Left lung (tissue), 10 donors: Measurements from ENCODE around the gene CRYBG2. TPM values are rescaled to one million over a fixed set of nuclear protein-coding genes. Genes with fewer than 3 reads are reported as not detected.

Experiments
- ATAC-seq: fragments of 200-7000 bp; cut with Tn5 transposase; one replicate; pipeline ENCODE4 v1.9.1; 2020; ENCODE audit warnings: moderate library complexity
- DNase-seq, 4 donors: peaks; one replicate each; pipeline ENCODE4 v3.0.0-alpha.2; 2013 to 2020
- H3K27ac ChIP-seq, 2 donors: fragments of 200-600 bp; sonication (generic) in 1 of 2; one replicate each; pipeline versions ENCODE4 v1.5.0 to v1.8.0; 2020 to 2021
- H3K27me3 ChIP-seq, 2 donors: fragments of 200-600 bp; sonication (generic) in 1 of 2; one replicate each; pipeline versions ENCODE4 v1.5.0 to v1.8.0; 2020 to 2021
- H3K36me3 ChIP-seq, 2 donors: fragments of 200-600 bp; sonication (generic) in 1 of 2; one replicate each; pipeline versions ENCODE4 v1.5.0 to v1.8.0; 2020 to 2021
- H3K4me1 ChIP-seq, 2 donors: fragments of 200-600 bp; one replicate each; pipeline ENCODE4 v1.8.0; 2021
- H3K4me3 ChIP-seq, 2 donors: fragments of 200-600 bp; sonication (generic) in 1 of 2; one replicate each; pipeline versions ENCODE4 v1.5.0 to v1.8.0; 2020 to 2021; ENCODE audit warnings: mild to moderate bottlenecking in 1 of 2
- H3K9me3 ChIP-seq, 2 donors: fragments of 200-600 bp; sonication (generic) in 1 of 2; one replicate each; pipeline versions ENCODE4 v1.5.0 to v1.8.0; 2020 to 2021
- intact Hi-C, 2 donors: fragments of 100-400 bp; cut with DNase I; formaldehyde crosslinking; loops; one replicate each; pipeline versions ENCODE4 v1.11.2 to v1.14.2; 2022
- polyA plus RNA-seq, 6 donors: library from polyadenylated mRNA; unstranded; fragments of 120-200 nt; gene quantifications; one replicate each; pipeline ENCODE4 v1.2.1, GENCODE V29; 2013; ENCODE audit not compliant: insufficient read length in 6 of 6
- total RNA-seq, 2 donors: library from RNA; stranded (reverse); fragmentation: NEBNext Ultra II Directional; extraction: Animal tissue kit (Norgen Biotek cat#: 25700); gene quantifications; one replicate each; pipeline ENCODE4 v1.2.1, GENCODE V29; 2021
- TF ChIP-seq, protein P1 (sequence below), 2 donors: fragments of 200-600 bp; sonication (generic) in 1 of 2; IDR thresholded peaks; one replicate each; pipeline versions ENCODE4 v1.5.0 to v1.8.0; 2021; ENCODE audit warnings: antibody characterized with exemption in 2 of 2
- donor health status: DM: no; HTN: yes; CAD: no.
- donor health status: DM: no; HTN: no; CAD: no.

CRYBG2 gene
- total and polyA plus RNA-seq, 8 donors = 0.94 to 7.6 (median 1.7) TPM

DNA sequence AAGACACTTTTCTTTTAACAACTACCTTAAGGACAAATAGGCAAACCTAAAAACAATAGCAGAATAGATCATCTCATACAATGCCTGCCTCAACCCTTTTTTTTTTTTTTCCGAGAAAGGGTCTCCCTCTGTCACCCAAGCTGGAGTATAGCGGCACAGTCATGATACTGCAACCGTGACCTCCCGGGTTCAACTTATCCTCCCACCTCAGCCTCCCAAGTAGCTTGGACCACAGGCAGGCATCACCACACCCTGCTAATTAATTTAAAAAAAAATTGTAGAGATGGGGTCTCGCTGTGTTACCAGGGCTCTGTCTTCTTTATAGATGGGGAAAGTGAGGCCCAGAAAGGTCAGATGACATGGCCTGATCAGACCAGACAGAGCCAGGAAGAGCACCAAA is 66.1 kb downstream of the CRYBG2 start:
- intact Hi-C loops = no loop called here
- H3K36me3 ChIP-seq = peaks cover 0 to 16% of the 10 kb centered on the region in 2 donors
- no peak for ATAC-seq
- peak overlapping the region; percentile 67 to 98 for H3K27ac ChIP-seq
- H3K4me3 ChIP-seq = no peak overlapping the region
- no peaks in the 10 kb centered on the region for H3K27me3 ChIP-seq
- H3K4me1 ChIP-seq = peaks cover 6 to 100% of the 10 kb centered on the region in 2 donors
- TF ChIP-seq, protein P1, sequence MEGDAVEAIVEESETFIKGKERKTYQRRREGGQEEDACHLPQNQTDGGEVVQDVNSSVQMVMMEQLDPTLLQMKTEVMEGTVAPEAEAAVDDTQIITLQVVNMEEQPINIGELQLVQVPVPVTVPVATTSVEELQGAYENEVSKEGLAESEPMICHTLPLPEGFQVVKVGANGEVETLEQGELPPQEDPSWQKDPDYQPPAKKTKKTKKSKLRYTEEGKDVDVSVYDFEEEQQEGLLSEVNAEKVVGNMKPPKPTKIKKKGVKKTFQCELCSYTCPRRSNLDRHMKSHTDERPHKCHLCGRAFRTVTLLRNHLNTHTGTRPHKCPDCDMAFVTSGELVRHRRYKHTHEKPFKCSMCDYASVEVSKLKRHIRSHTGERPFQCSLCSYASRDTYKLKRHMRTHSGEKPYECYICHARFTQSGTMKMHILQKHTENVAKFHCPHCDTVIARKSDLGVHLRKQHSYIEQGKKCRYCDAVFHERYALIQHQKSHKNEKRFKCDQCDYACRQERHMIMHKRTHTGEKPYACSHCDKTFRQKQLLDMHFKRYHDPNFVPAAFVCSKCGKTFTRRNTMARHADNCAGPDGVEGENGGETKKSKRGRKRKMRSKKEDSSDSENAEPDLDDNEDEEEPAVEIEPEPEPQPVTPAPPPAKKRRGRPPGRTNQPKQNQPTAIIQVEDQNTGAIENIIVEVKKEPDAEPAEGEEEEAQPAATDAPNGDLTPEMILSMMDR (IDR thresholded peaks at IDR 0.05) = no peak
- H3K9me3 ChIP-seq = no peaks in the 10 kb centered on the region
- no peak for DNase-seq

DNA sequence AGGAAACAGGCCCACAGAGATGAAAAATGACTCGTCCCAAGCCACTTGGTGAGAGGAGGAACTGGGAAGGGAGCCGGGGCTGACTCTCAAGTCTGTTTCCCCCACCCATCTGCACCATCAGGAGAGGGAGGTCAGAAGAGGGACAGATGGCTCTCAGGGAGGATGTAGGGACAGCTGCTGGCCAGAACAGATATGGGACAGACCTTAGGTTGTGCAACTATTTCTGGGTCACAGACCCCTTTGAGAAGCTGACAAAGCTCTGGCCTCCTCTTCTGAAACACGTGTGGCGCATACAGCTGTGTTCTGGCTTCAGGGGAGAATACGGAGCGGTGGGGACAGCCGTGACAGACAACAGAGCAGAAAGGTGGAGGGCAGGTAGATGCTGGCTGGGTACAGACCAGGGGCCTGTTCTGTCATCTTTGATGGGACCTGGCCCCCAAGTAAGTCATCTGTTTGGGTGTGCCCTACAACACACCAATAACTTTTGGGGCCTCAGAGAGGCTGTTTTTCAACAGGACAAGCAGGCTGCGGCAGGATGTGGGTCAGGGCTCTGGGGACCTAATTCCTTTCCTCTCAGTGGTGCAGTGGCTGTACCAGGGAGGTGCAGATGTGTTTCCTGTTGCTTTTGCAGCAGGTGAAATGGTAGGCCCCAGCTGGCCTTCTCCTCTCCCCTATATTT is 66.8 kb downstream of the CRYBG2 start:
- Histone ChIP-seq H3K27me3 (no peaks in the 10 kb centered on the region), H3K36me3 (peaks cover 0 to 22% of the 10 kb centered on the region in 2 donors), H3K4me3 (no peak overlapping the region), H3K4me1 (peaks cover 6 to 100% of the 10 kb centered on the region in 2 donors), H3K9me3 (no peaks in the 10 kb centered on the region), H3K27ac (peak overlapping the region in 1 of 2 donors; percentile 98)
- intact Hi-C loops = no loop called here
- TF ChIP-seq, protein P1 (IDR thresholded peaks at IDR 0.05) = no peak
- peak; percentile 3 for ATAC-seq
- no peak for DNase-seq

DNA sequence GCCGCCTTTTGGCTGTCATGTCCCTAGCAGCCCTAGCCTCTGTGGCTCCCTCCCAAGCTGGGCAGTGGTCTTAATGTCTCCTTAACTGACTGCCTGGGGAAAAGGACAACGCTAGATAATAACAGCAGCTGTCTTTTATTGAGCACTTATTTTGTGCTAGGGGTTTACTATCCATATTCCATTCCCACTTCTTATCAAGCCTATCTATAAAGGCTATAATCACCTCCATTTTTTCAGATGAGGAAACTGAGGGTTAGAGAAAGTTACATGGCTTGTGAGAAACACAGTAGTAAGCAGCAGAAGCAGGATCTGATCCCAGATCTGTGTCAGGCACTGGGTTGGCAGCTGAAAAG is 67.9 kb downstream of the CRYBG2 start:
- intact Hi-C loops = no loop called here
- H3K36me3 ChIP-seq = peaks cover 0 to 33% of the 10 kb centered on the region in 2 donors
- ATAC-seq (no peak), DNase-seq (no peak)
- H3K4me1 ChIP-seq = peaks cover 12 to 100% of the 10 kb centered on the region in 2 donors
- no peaks in the 10 kb centered on the region for H3K9me3 ChIP-seq
- TF ChIP-seq, protein P1 (IDR thresholded peaks at IDR 0.05) = no peak
- no peaks in the 10 kb centered on the region for H3K27me3 ChIP-seq
- H3K4me3 ChIP-seq = no peak overlapping the region
- H3K27ac ChIP-seq = peak overlapping the region in 1 of 2 donors; percentile 98

DNA sequence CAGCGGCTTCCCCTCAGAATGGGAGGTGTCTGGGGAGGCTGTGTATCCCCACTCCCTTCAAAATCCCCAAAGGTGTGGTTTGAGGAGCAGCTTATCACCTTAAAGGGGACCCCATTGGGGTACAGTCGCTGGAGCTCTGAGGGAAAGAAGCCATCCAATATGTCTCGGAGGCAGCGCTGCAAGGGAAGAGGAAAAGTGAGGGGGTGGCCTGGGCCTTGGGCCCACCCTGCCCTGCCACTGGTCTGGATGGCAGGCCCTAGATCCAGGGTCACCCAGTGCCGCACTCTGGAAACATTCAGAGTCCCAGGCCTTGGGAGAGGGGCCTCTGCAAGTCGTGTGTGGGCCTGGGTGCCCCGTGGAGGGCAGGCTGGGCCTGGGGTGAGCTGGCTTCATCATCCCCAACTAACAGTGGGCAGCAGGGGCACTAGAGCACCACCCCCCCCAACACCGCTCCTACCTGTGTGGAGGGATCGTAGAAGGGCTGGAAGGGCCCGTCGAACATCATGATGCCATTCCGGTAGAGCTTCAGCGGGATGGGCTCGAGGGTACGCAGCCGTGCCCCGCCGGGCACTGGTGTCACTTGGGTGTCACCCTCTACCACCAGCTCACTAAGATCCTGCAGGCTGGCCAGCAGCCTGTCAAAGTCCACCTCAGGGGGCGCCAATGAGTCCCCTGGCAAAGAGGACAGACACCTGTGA is 68.4 kb downstream of the CRYBG2 start:
- Histone ChIP-seq H3K36me3 (peaks cover 0 to 36% of the 10 kb centered on the region in 2 donors), H3K27ac (peak overlapping the region in 1 of 2 donors; percentile 98), H3K27me3 (no peaks in the 10 kb centered on the region), H3K4me1 (peaks cover 14 to 100% of the 10 kb centered on the region in 2 donors), H3K9me3 (no peaks in the 10 kb centered on the region), H3K4me3 (no peak overlapping the region)
- intact Hi-C loops = no loop called here
- ATAC-seq (no peak), DNase-seq (no peak)
- TF ChIP-seq, protein P1 (IDR thresholded peaks at IDR 0.05) = peak; percentile 9 to 11
